Ramos (cell line): ENCODE measurements around the gene LIMS4.
"Not testable (repeated sequence)": the region's sequence is repeated elsewhere in the genome, so short reads cannot be mapped to it uniquely, and the experiment has no call there.

ENCODE experiments used
- in situ Hi-C: fragments of 300-500 bp; cut with MboI; formaldehyde crosslinking; loops from one replicate; pipeline ENCODE4 v1.14.3; 2022; ENCODE audit warnings: low sequenced_read_pairs; ENCODE audit not compliant: unreplicated experiment

The LIMS4 gene

DNA sequence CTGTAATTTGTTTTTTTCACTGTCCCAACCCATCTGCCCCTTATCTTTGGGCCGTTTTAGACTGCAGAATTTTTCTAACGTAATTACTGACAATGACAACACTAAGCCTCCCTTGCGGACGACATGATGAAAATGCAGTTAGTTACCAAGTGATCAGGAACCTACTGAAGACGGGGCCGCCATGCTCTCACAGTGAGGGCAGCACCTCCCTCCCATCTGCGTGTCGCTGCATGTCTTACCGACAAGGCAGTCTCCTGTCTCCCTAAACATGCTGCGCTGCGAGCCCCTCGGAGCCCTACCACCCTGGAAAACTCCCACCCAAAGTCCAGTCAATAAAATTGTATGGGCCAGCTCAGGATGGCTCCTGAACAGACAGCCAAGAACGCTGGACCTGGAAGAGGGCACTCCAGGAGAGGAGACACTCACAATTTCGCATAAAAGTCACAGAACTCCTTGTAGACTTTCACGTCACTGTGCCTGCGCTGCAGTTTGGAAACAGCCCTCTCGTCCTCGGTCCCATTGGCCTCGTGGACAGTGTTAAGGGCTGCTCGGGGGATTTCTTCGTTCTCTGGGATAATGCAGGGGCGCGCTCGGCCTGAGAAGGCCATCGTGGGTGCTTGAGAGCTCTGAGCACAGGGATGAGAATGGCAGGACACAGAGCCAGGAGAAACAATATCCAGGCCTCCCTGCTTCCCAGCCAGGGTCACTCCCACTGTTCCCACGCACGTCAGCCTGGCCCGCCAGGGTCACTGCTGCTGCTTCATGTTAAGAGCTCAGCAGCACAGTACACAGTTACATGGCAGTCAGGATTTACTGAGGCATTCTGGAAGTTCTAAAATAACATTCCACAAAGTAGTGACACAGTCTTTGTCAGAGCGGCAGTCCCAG, at the start of gene LIMS4:
Gene LIMS4, minus strand, starts transcription at position 646 of the 888 bp plus-strand sequence. Its CDS starts 38 bp downstream, at position 608.
- in situ Hi-C loops = not testable (repeated sequence)

GRCh38 chr2:110499755-110500377, 27.2 kb upstream of the LIMS4 start:
- in situ Hi-C loops = not testable (repeated sequence)

GRCh38 chr2:110496027-110496426, 23.4 kb upstream of the LIMS4 start:
- in situ Hi-C loops = not testable (repeated sequence)

- in situ Hi-C loops = not testable (repeated sequence)
These were observed 21.9 kb upstream of the LIMS4 start for GRCh38 chr2:110494488-110494887.

DNA sequence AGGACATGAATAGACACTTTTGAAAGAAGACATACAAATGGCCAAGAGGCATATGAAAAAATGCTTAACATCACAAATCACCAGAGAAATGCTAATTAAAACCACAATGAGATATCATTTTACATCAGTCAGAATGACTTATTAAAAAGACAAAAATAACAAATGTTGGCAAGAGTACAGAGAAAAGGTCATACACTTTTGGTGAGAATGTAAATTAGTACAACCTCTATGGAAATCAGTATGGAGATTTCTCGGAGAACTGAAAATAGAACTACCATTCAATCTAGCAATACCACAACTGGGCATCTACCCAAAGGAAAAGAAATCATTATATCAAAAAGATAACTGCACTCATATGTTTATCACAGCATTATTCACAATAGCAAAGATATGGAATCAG, 16.4 kb upstream of the LIMS4 start:
- in situ Hi-C loops = not testable (repeated sequence)

DNA sequence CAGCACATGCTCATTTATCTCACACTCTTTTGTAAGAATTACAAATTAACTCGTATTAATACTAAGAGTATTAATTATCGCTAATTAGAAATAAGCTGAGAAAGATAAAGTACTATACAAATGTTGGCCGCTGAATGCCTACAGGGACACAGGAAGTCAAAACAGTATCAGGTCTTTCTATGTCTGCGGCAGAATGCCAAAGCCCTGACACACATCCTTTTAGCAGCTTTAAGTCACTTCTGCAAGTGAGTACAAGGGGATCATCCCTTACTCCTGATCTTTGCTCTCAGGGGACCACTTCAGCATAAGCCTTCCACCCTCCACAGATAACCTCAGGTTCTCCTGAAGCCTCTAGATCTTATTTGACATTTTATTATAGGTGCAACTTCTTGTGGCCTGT, 10.1 kb upstream of the LIMS4 start:
- in situ Hi-C loops = not testable (repeated sequence)

DNA sequence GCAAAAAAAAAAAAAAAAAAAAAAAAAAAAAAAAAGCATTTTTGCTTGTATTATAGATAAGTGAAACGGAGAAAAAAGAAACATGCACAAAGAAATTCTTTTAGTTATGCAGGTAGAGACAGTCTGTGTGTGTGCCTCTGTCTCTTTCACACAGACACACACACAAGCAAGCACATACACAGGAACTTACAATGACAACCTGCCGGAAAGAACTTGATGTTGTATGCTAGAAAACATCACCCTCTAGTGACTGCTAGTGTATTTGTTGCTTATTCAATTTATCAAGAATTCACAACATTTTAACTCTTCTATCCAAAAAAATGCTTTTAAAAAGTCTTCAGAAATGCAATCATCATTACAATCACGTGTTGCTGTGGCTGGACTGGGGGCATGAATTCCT, 8.6 kb upstream of the LIMS4 start:
- in situ Hi-C loops = not testable (repeated sequence)

GRCh38 chr2:110480084-110480483, 7.5 kb upstream of the LIMS4 start:
- in situ Hi-C loops = not testable (repeated sequence)

- in situ Hi-C loops = not testable (repeated sequence)
These were observed 4.8 kb upstream of the LIMS4 start for GRCh38 chr2:110477370-110477769.

GRCh38 chr2:110476952-110477351, 4.3 kb upstream of the LIMS4 start:
- in situ Hi-C loops = not testable (repeated sequence)

DNA sequence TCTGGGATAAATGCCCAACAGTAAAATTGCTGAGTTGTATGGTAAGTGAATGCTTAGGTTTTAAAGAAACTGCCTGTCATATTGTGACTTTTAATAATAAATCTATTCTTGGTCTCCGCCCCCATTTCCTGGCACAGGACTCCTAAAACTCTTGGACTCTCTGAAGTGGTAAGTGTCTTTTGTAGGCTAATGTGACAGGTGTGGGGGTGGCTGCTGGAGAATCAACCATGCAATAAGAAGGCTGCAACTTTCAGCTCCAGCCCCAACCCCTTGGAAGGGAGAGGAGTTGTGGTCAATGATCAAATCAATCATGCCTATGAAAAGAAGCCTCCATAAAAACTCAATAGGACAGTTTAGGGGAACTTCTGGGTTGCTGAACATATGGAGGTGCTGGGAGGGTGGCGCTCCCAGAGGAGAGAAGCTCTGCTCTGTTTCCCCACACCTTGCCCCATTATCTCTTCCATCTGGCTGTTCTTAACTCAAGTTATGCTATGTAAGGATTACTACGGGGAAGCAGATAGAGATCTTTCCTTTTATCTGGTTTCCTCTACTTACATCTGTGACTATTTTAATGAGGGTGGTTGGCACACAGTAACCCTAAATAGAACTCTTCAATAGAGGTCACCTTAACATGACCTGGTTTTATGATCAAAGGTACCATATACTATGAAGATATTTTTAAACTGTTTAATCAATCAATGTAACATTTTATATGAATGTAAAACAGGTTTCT, 3.2 kb upstream of the LIMS4 start:
- in situ Hi-C loops = not testable (repeated sequence)

GRCh38 chr2:110474898-110475297, 2.3 kb upstream of the LIMS4 start:
- in situ Hi-C loops = not testable (repeated sequence)

DNA sequence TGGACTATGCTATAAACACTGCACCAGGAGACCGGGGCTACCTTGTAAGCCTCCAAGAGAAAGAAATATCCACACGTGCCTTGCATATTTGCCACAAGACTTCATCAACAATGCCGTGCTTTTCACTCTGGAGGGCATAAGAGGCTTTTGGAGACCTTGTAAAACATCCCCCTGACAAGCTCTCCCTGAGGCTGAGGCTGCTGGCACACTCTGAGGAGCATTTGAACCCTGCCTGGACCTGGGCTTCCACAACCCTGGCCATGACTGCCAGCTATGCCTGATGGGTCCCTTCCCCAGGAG, 393 bp upstream of the LIMS4 start:
- in situ Hi-C loops = not testable (repeated sequence)

DNA sequence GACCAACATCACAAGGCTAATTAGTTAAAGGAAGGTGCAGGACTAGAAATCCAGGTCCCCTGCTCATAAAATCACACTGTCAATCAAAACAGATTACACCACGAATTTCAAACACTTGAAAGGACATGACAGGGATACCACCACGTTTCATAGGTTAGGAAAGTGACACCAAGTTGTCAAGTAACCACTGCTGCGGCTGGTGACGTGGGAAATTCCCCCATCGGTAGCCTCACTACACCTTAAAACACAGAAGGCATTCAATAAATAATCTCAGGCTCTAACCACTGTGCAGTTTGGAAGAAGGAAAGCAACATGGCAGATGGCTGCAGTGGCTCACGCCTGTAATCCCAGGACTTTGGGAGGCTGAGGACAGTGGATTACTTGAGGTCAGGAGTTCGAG, 3.7 kb downstream of the LIMS4 start:
- in situ Hi-C loops = not testable (repeated sequence)

DNA sequence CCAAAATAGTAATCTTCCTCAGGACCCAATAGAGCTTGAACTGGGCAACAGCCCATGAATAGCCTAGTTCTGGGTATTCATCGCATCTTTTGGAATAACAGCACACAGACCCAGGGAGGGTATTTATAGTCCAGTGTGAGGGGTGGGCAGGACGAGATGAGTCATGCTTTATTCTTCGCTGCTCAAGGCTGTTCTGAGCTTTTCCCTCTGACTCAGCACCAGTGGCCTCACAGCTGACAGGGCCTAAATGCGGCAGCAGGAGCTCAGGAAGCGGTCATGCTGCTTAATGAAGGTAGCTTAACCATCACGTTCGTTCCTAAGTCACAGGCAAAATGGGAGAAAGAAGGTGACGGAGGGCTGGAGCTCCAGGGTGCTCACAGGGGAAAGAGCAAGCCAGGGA, 7.3 kb downstream of the LIMS4 start:
- in situ Hi-C loops = not testable (repeated sequence)

DNA sequence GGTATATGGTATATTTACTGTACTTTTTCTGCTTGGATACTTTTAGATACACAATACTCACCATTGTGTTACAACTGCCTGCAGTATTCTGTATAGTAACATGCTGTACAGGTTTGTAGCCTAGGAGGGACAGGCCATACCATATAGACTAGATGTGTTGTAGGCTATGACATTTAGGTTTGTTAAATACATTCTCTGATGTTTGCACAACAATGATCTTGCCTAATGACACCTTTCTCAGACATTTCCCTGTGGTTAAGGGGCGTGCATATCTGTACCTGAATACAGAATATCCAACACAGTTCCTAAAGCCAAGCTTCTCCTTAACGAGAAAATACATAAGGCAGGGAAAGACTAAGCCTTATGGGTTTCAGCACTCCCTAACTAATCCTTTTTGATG, 10.2 kb downstream of the LIMS4 start:
- in situ Hi-C loops = not testable (repeated sequence)

DNA sequence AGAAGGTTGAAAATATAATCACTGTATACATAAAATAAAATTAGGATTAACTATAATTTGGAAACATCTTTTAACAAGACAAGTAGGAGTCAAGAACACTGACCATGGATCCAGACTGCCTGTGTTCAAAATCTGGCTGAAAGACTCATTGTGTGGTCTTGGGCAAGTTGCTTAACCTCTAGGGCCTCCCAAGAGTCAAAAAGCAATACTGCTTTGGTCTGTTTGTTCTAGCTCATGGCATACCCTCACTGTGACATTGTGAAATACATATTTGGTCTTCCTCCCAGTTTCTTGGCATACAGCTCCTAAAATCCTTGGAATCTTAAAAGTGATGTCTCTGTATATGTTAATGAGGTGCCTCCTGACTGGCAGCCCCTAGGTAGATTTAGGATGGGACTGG, 12.3 kb downstream of the LIMS4 start:
- in situ Hi-C loops = not testable (repeated sequence)

DNA sequence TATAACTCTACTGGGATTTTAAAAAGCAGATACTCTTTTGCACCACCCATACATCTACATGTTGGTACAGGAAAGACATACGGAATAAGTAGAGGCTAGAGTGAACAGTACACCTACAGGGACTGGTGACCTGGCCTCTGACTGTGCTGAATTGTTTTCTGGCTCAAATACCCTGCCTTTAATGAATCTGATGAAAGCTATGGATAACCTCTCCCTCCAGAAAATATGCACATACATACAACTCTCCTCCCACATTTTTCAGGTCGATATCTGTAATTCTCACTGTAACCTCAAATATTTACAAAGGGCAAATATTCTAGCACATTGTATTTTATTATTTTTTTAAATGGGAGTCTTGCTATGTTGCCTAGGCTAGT, 15.4 kb downstream of the LIMS4 start:
- in situ Hi-C loops = not testable (repeated sequence)

- in situ Hi-C loops = not testable (repeated sequence)
These were observed 16.1 kb downstream of the LIMS4 start for GRCh38 chr2:110456291-110457213.

DNA sequence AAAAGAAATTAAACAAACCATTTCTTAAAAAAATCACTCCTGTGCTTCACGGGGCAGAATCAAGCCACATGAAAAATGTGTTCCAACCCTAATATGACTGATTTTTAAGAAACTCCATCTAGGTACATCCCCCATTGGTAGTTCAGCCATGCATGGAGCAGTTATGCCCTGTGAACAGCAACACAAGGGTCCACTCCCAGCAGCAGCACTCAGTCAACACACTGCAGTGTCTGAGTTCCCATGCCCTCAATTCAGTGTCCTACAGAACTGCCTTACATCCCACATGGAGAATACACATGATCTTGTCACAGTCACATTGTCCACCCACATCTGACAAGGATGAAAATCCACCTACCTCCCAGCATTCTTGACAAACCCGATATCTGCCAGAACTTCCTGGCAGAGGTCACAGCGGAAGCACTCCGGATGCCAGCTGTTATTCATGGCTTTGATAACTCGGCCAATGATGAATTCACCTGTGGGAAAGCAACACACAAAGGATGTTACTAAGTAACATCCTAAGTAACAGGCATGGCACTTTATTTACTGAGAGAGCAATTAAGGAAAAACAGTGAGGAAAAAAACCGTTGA, 17.4 kb downstream of the LIMS4 start:
- in situ Hi-C loops = not testable (repeated sequence)
